ENCODE data around the gene STEEP1. TPM values are rescaled to one million over a fixed set of nuclear protein-coding genes. Genes with fewer than 3 reads are reported as not detected.
A peak's percentile ranks its signal among the peaks of the same experiment; 100 is the strongest.

STEEP1 gene
- total RNA-seq, 1 experiment from 2014 or later: 104 TPM

GRCh38 chrX:119521246-119521645, 44.0 kb downstream of the STEEP1 start:
- TF ChIP-seq CTCF (conservative IDR thresholded peaks at IDR 0.05; ENCODE audit: low read depth, low read length) (no peak), EZH2phosphoT487 (IDR thresholded peaks at IDR 0.05; ENCODE audit: borderline replicate concordance, low read length) (no peak), EZH2 (IDR thresholded peaks at IDR 0.05; ENCODE audit: low read length, unreplicated experiment) (no peak)
- Histone ChIP-seq H3K27ac (ENCODE audit: low read length) (no peak overlapping the region), H3F3A (ENCODE audit: low read length, unreplicated experiment) (no peaks in the 10 kb centered on the region), H4K20me1 (ENCODE audit: low read length) (no peaks in the 10 kb centered on the region), H3K9ac (ENCODE audit: low read length) (no peak overlapping the region), H3K36me3 (ENCODE audit: low read depth, low read length) (no peaks in the 10 kb centered on the region), H3K4me3 (ENCODE audit: low read length) (no peak overlapping the region), H3K9me2 (replicated peaks; ENCODE audit: low read length) (no peaks in the 10 kb centered on the region), H3K4me1 (ENCODE audit: insufficient read depth, low read length) (no peaks in the 10 kb centered on the region), H2AFZ (ENCODE audit: low read length) (no peak overlapping the region), H3K79me2 (ENCODE audit: low read length) (no peaks in the 10 kb centered on the region), H3K4me2 (ENCODE audit: low read length) (no peak overlapping the region), H3K9me3 (ENCODE audit: low read length) (no peaks in the 10 kb centered on the region), H3K27me3 (ENCODE audit: low read length) (no peaks in the 10 kb centered on the region)
- no peak for ATAC-seq
- BruUV-seq (replicated peaks): no TSS peak
- intact Hi-C loops (cut with micrococcal nuclease): no loop called here
- no peak for DNase-seq
- POLR2A ChIA-PET (ENCODE audit: unreplicated experiment): no interaction called here
- CTCF ChIA-PET: interaction anchor here (0.6 kb wide), 1 partner anchor 172 kb away, joined by 3 read pairs; the partner anchor contains the start of gene SEPTIN6

- Histone ChIP-seq H4K20me1 (ENCODE audit: low read length) (no peaks in the 10 kb centered on the region), H3K9me3 (ENCODE audit: low read length) (no peaks in the 10 kb centered on the region), H3K27ac (ENCODE audit: low read length) (no peak overlapping the region), H3K9ac (ENCODE audit: low read length) (no peak overlapping the region), H3K79me2 (ENCODE audit: low read length) (no peaks in the 10 kb centered on the region), H2AFZ (ENCODE audit: low read length) (no peak overlapping the region), H3K4me2 (ENCODE audit: low read length) (no peak overlapping the region), H3K9me2 (replicated peaks; ENCODE audit: low read length) (no peaks in the 10 kb centered on the region), H3K4me3 (ENCODE audit: low read length) (no peak overlapping the region), H3K27me3 (ENCODE audit: low read length) (no peaks in the 10 kb centered on the region), H3F3A (ENCODE audit: low read length, unreplicated experiment) (no peaks in the 10 kb centered on the region), H3K4me1 (ENCODE audit: insufficient read depth, low read length) (no peaks in the 10 kb centered on the region), H3K36me3 (ENCODE audit: low read depth, low read length) (no peaks in the 10 kb centered on the region)
- intact Hi-C loops (cut with micrococcal nuclease): no loop called here
- CTCF ChIA-PET: interaction anchor here (0.7 kb wide), 1 partner anchor 56 kb away, joined by 3 read pairs; the partner anchor contains the start of gene UBE2A
- POLR2A ChIA-PET (ENCODE audit: unreplicated experiment): no interaction called here
- ATAC-seq (no peak), DNase-seq (no peak)
- TF ChIP-seq CTCF (conservative IDR thresholded peaks at IDR 0.05; ENCODE audit: low read depth, low read length): no peak
- TF ChIP-seq EZH2 (IDR thresholded peaks at IDR 0.05; ENCODE audit: low read length, unreplicated experiment): no peak
- no peak for TF ChIP-seq EZH2phosphoT487 (IDR thresholded peaks at IDR 0.05; ENCODE audit: borderline replicate concordance, low read length)
- BruUV-seq (replicated peaks): no TSS peak
Measured at GRCh38 chrX:119518371-119518770, 46.8 kb downstream of the STEEP1 start.

GRCh38 chrX:119516157-119516702, 49.0 kb downstream of the STEEP1 start:
- ChIA-PET POLR2A (ENCODE audit: unreplicated experiment) (no interaction called here), CTCF (interaction anchor here (0.6 kb wide), 2 partner anchors 78 to 177 kb away, joined by 3 read pairs; partner anchors contain the start of gene SEPTIN6)
- no peak overlapping the region for H3K9ac ChIP-seq (ENCODE audit: low read length)
- BruUV-seq (replicated peaks): no TSS peak
- intact Hi-C loops (cut with micrococcal nuclease): loop anchor here (1.0 to 2.0 kb wide), 3 partner anchors 59 to 214 kb away; partner anchors contain the start of genes NKRF and UBE2A
- peaks cover 4% of the 10 kb centered on the region for H3K4me1 ChIP-seq (ENCODE audit: insufficient read depth, low read length)
- no peaks in the 10 kb centered on the region for H4K20me1 ChIP-seq (ENCODE audit: low read length)
- H3K79me2 ChIP-seq (ENCODE audit: low read length): no peaks in the 10 kb centered on the region
- H2AFZ ChIP-seq (ENCODE audit: low read length): peak overlapping the region; percentile 84
- ATAC-seq (peak; percentile 65), DNase-seq (peak; percentile 75)
- no peaks in the 10 kb centered on the region for H3K27me3 ChIP-seq (ENCODE audit: low read length)
- TF ChIP-seq CTCF (conservative IDR thresholded peaks at IDR 0.05; ENCODE audit: low read depth, low read length) (peak; percentile 91), EZH2 (IDR thresholded peaks at IDR 0.05; ENCODE audit: low read length, unreplicated experiment) (no peak)
- no peaks in the 10 kb centered on the region for H3K9me2 ChIP-seq (replicated peaks; ENCODE audit: low read length)
- no peaks in the 10 kb centered on the region for H3K9me3 ChIP-seq (ENCODE audit: low read length)
- no peak overlapping the region for H3K4me2 ChIP-seq (ENCODE audit: low read length)
- no peaks in the 10 kb centered on the region for H3F3A ChIP-seq (ENCODE audit: low read length, unreplicated experiment)
- no peaks in the 10 kb centered on the region for H3K36me3 ChIP-seq (ENCODE audit: low read depth, low read length)
- H3K27ac ChIP-seq (ENCODE audit: low read length): no peak overlapping the region
- no peak overlapping the region for H3K4me3 ChIP-seq (ENCODE audit: low read length)

Data from PC-3 (cell line).